SU-DHL-6 (cell line): ENCODE data around the gene NOS1AP.

Experiments
- H2AFZ ChIP-seq: fragments of 200-600 bp; sonication (generic); 2 replicates; pipeline ENCODE4 v1.6.1; 2014; ENCODE audit warnings: low read depth, mild to moderate bottlenecking, moderate library complexity, mixed read lengths, antibody characterized with exemption, low read length; ENCODE audit not compliant: severe bottlenecking
- H3F3A ChIP-seq: fragments of 200-600 bp; shearing (Covaris generic); 2 replicates; pipeline ENCODE4 v1.6.0; 2016; ENCODE audit warnings: antibody characterized with exemption, mild to moderate bottlenecking; ENCODE audit not compliant: insufficient read depth
- H3K27ac ChIP-seq: fragments of 200-600 bp; sonication (generic); 2 replicates; pipeline ENCODE4 v1.5.1; 2016; ENCODE audit warnings: low read depth, mild to moderate bottlenecking, low read length, moderate library complexity, mixed read lengths
- H3K27me3 ChIP-seq: fragments of 200-600 bp; sonication (generic), shearing (Covaris generic); 2 replicates; pipeline ENCODE4 v1.6.0; 2014; ENCODE audit warnings: mild to moderate bottlenecking, low read length
- H3K36me3 ChIP-seq: fragments of 200-600 bp; sonication (generic); 2 replicates; pipeline ENCODE4 v1.6.1; 2014; ENCODE audit warnings: mild to moderate bottlenecking, low read length, mixed read lengths
- H3K4me2 ChIP-seq: fragments of 300-600, 200-600 bp; shearing (Covaris generic), sonication (generic); 2 replicates; pipeline ENCODE4 v1.6.0; 2014; ENCODE audit warnings: low read length, low read depth, mild to moderate bottlenecking; ENCODE audit not compliant: poor library complexity, severe bottlenecking
- H3K4me3 ChIP-seq: fragments of 200-600 bp; sonication (generic); 2 replicates; pipeline ENCODE4 v1.5.1; 2014; ENCODE audit warnings: antibody characterized with exemption, low read length, mild to moderate bottlenecking, mixed read lengths; ENCODE audit not compliant: insufficient read depth, poor library complexity, severe bottlenecking
- H3K79me2 ChIP-seq: fragments of 200-600 bp; sonication (generic); 2 replicates; pipeline ENCODE4 v1.6.1; 2014; ENCODE audit warnings: mild to moderate bottlenecking, low read length, moderate library complexity; ENCODE audit not compliant: insufficient read depth
- H3K9ac ChIP-seq: fragments of 200-600 bp; sonication (generic); 2 replicates; pipeline ENCODE4 v1.7.0; 2014; ENCODE audit warnings: mild to moderate bottlenecking, low read length
- H3K9me2 ChIP-seq: fragments of 200-600 bp; sonication (generic); replicated peaks from 2 replicates; pipeline ENCODE4 v1.6.1; 2014; ENCODE audit warnings: low read length; ENCODE audit not compliant: insufficient read depth
- H3K9me3 ChIP-seq: fragments of 200-600 bp; sonication (generic); 2 replicates; pipeline ENCODE4 v1.6.1; 2014; ENCODE audit warnings: low read length, mixed read lengths; ENCODE audit not compliant: insufficient read depth
- H4K20me1 ChIP-seq: fragments of 200-600 bp; sonication (generic); 2 replicates; pipeline ENCODE4 v1.6.1; 2014; ENCODE audit warnings: low read depth, mild to moderate bottlenecking, antibody characterized with exemption, low read length, moderate library complexity, mixed read lengths
- EZH2phosphoT487 ChIP-seq: fragments of 200-600 bp; sonication (generic), shearing (Covaris generic); conservative IDR thresholded peaks from 2 replicates; pipeline ENCODE4 v1.6.1; 2018; ENCODE audit warnings: mild to moderate bottlenecking, antibody characterized with exemption, low read length, moderate library complexity, mixed read lengths
- TF ChIP-seq, protein P1 (sequence below): fragments of 200-600 bp; sonication (generic); IDR thresholded peaks from one replicate; pipeline ENCODE4 v1.5.1; 2017; ENCODE audit warnings: antibody characterized with exemption, mild to moderate bottlenecking, low read length, moderate library complexity; ENCODE audit not compliant: insufficient read depth, poor library complexity, severe bottlenecking

NOS1AP gene

DNA sequence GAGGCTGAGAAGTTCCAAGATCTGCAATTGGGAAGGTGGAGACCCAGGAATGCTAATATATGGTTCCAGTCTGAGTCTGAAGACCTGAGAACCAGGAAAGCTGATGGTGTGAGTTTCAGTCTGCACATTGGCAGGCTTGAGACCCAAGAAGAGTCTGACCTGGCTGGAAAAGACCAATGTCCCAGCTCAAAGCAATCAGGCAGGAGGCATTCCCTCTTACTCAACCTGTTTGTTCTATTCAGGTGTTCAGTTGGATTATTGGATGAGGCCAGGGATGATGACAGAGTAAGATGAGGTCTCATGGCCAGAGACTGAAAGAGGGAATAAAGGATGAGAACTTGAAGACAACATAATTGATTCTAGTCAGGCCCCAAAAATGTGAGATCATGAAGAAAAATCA, 257.1 kb downstream of the NOS1AP start:
- Histone ChIP-seq H3K36me3 (no peaks in the 10 kb centered on the region), H3K27ac (no peak overlapping the region), H3K4me3 (no peak overlapping the region), H2AFZ (no peak overlapping the region), H4K20me1 (no peaks in the 10 kb centered on the region), H3F3A (no peaks in the 10 kb centered on the region), H3K9ac (no peak overlapping the region), H3K27me3 (no peaks in the 10 kb centered on the region), H3K9me2 (no peaks in the 10 kb centered on the region), H3K79me2 (no peaks in the 10 kb centered on the region), H3K4me2 (no peak overlapping the region), H3K9me3 (no peaks in the 10 kb centered on the region)
- no peak for TF ChIP-seq EZH2phosphoT487
- TF ChIP-seq, protein P1, sequence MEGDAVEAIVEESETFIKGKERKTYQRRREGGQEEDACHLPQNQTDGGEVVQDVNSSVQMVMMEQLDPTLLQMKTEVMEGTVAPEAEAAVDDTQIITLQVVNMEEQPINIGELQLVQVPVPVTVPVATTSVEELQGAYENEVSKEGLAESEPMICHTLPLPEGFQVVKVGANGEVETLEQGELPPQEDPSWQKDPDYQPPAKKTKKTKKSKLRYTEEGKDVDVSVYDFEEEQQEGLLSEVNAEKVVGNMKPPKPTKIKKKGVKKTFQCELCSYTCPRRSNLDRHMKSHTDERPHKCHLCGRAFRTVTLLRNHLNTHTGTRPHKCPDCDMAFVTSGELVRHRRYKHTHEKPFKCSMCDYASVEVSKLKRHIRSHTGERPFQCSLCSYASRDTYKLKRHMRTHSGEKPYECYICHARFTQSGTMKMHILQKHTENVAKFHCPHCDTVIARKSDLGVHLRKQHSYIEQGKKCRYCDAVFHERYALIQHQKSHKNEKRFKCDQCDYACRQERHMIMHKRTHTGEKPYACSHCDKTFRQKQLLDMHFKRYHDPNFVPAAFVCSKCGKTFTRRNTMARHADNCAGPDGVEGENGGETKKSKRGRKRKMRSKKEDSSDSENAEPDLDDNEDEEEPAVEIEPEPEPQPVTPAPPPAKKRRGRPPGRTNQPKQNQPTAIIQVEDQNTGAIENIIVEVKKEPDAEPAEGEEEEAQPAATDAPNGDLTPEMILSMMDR = no peak

DNA sequence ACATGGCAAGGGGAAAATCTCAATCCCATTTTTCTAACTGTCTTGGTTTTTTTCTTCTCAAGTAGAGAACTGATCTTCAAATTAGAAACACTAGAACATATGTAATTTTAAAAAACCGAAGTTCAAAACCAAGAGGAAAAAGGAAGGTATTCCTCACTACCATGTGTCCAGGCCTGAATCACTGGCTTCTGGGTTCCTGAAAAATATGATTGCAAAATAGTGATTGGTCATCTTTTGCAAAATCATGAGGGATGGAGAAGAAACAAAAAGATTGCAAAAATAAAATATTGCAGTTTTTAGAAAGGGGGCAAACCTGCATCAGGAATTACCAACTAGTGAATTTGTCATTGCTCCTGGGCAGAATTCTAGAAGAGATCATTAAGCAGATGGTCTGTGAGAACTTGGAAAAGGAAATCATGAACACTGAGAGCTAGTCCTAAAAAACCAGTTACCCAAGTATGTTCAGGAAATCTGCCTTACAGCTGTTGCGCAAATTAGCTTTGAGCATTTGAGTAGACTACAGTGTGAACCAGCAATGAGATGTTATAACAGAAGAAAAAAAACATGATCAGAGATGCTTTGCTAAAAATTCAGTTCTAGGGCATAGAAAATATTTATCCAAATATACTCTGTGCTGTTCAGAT, 257.8 kb downstream of the NOS1AP start:
- Histone ChIP-seq H2AFZ (no peak overlapping the region), H3K4me3 (no peak overlapping the region), H3K9me2 (no peaks in the 10 kb centered on the region), H3K27me3 (no peaks in the 10 kb centered on the region), H3K9me3 (no peaks in the 10 kb centered on the region), H4K20me1 (no peaks in the 10 kb centered on the region), H3K27ac (no peak overlapping the region), H3K79me2 (no peaks in the 10 kb centered on the region), H3K36me3 (no peaks in the 10 kb centered on the region), H3F3A (no peaks in the 10 kb centered on the region), H3K9ac (no peak overlapping the region), H3K4me2 (no peak overlapping the region)
- no peak for TF ChIP-seq EZH2phosphoT487
- TF ChIP-seq, protein P1 = no peak

DNA sequence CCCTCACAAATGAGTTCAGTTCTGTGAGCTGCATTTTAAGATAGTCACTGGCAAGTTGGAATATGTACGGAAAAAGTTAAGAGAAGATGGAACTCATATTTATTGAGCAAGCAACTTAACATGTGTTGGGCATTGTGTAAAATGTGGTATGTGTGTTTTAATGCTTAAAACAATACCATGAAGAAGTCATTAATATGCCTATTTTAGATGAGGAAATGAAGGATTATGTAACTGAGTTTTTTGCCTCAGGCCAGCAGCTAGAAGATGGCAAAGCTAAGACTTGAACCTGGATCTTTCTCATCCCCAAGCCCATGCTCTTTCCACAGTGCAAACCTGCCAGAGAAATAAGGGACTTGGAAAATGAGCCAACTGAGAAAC, 258.3 kb downstream of the NOS1AP start:
- H3K79me2 ChIP-seq = no peaks in the 10 kb centered on the region
- TF ChIP-seq, protein P1 = no peak
- TF ChIP-seq EZH2phosphoT487 = no peak
- H3K4me2 ChIP-seq = no peak overlapping the region
- no peak overlapping the region for H3K9ac ChIP-seq
- no peak overlapping the region for H3K27ac ChIP-seq
- H3K27me3 ChIP-seq = no peaks in the 10 kb centered on the region
- no peak overlapping the region for H3K4me3 ChIP-seq
- H3F3A ChIP-seq = no peaks in the 10 kb centered on the region
- H2AFZ ChIP-seq = no peak overlapping the region
- no peaks in the 10 kb centered on the region for H4K20me1 ChIP-seq
- no peaks in the 10 kb centered on the region for H3K36me3 ChIP-seq
- H3K9me3 ChIP-seq = no peaks in the 10 kb centered on the region
- no peaks in the 10 kb centered on the region for H3K9me2 ChIP-seq
